Esophagus squamous epithelium (tissue), 5 donors: ENCODE data around the gene KIAA0930. TPM values are rescaled to one million over a fixed set of nuclear protein-coding genes. Genes with fewer than 3 reads are reported as not detected.

Source experiments
- DNase-seq: peaks from one replicate; lab custom pipeline; 2025; lab: John Stamatoyannopoulos, UW
- H3K27ac ChIP-seq, 4 donors: fragments of 200-600 bp; sonication (generic); one replicate each; pipeline ENCODE4 v1.5.1; 2016 to 2019; ENCODE audit warnings: mild to moderate bottlenecking in 1 of 4
- H3K27me3 ChIP-seq, 4 donors: fragments of 200-600 bp; sonication (generic); 1 replicate in 3 of 4; 2 replicates in 1 of 4; pipeline versions ENCODE4 v1.5.1 to v1.6.0; 2017 to 2021; ENCODE audit warnings: antibody characterized with exemption in 1 of 4
- H3K36me3 ChIP-seq, 3 donors: fragments of 200-600 bp; sonication (generic); one replicate each; pipeline ENCODE4 v1.5.1; 2016 to 2019
- H3K4me1 ChIP-seq, 3 donors: fragments of 200-600 bp; sonication (generic); one replicate each; pipeline ENCODE4 v1.5.1; 2017 to 2019
- H3K4me3 ChIP-seq, 4 donors: fragments of 200-600 bp; sonication (generic); 1 replicate in 3 of 4; 2 replicates in 1 of 4; pipeline ENCODE4 v1.5.1; 2016 to 2019; ENCODE audit warnings: mild to moderate bottlenecking in 2 of 4, moderate library complexity in 1 of 4
- H3K9me3 ChIP-seq, 3 donors: fragments of 200-600 bp; sonication (generic); one replicate each; pipeline ENCODE4 v1.5.1; 2016 to 2019
- CTCF ChIP-seq, 6 experiments: fragments of 450-650 bp in 4 of 6; fragments of 200-600 bp in 2 of 6; sonication (generic) in 2 of 6; IDR thresholded peaks; one replicate each; pipeline ENCODE4 v1.5.1; 2016 to 2019; ENCODE audit warnings: antibody characterized with exemption in 6 of 6, mild to moderate bottlenecking in 4 of 6, moderate library complexity in 4 of 6
- POLR2A ChIP-seq, 4 donors: fragments of 450-650 bp; IDR thresholded peaks; one replicate each; pipeline ENCODE4 v1.6.1; 2017; ENCODE audit warnings: antibody characterized with exemption in 4 of 4, mild to moderate bottlenecking in 4 of 4, moderate library complexity in 3 of 4
- WGBS, 2 donors: methylation state at CpG; one replicate each; pipeline ENCODE4 v1.1.5; 2018; 5-methylcytosine and 5-hydroxymethylcytosine counted together
- intact Hi-C: fragments of 100-400 bp; cut with DNase I; formaldehyde crosslinking; loops from one replicate; pipeline ENCODE4 v1.15.0; 2022
- total RNA-seq, 4 donors: library from RNA; depleted of rRNA; stranded (reverse); fragments of >200 nt; gene quantifications; one replicate each; pipeline ENCODE4 v1.1.0, GENCODE V29; 2016
- donor health status: DM: yes; HTN: yes; CAD: no.

Gene KIAA0930
- total RNA-seq, 4 donors from 2014 or later = 33.1 to 40.2 (median 38.1) TPM

- Histone ChIP-seq H3K4me1 (peaks cover 0 to 3% (median 0%) of the 10 kb centered on the region in 3 donors), H3K9me3 (no peaks in the 10 kb centered on the region), H3K27me3 (no peaks in the 10 kb centered on the region), H3K36me3 (peaks cover 13 to 100% (median 38%) of the 10 kb centered on the region in 3 donors), H3K27ac (no peak overlapping the region), H3K4me3 (no peak overlapping the region)
- intact Hi-C loops = no loop called here
- no peak for TF ChIP-seq CTCF (IDR thresholded peaks at IDR 0.05)
- DNase-seq = no peak
- WGBS, 2 donors = 88 to 91% methylated on average over 5 to 9 of the region's 9 CpGs
Observed at GRCh38 chr22:45179276-45180049, 61.2 kb downstream of the KIAA0930 start.

- Histone ChIP-seq H3K27ac (no peak overlapping the region), H3K27me3 (no peaks in the 10 kb centered on the region), H3K4me3 (no peak overlapping the region), H3K9me3 (no peaks in the 10 kb centered on the region), H3K4me1 (peaks cover 0 to 22% (median 0%) of the 10 kb centered on the region in 3 donors), H3K36me3 (peaks cover 8 to 100% (median 45%) of the 10 kb centered on the region in 3 donors)
- WGBS, 2 donors = 72 to 85% methylated on average over 7 of the region's 7 CpGs
- DNase-seq = no peak
- no peak for TF ChIP-seq CTCF (IDR thresholded peaks at IDR 0.05)
- no peak for TF ChIP-seq POLR2A (IDR thresholded peaks at IDR 0.05)
- intact Hi-C loops = no loop called here
Observed at GRCh38 chr22:45172881-45173585, 67.7 kb downstream of the KIAA0930 start.

- H3K4me3 ChIP-seq = no peak overlapping the region
- 87 to 88% methylated on average over 6 of the region's 6 CpGs for WGBS, 2 donors
- intact Hi-C loops = no loop called here
- no peaks in the 10 kb centered on the region for H3K27me3 ChIP-seq
- no peak for DNase-seq
- H3K9me3 ChIP-seq = no peaks in the 10 kb centered on the region
- H3K36me3 ChIP-seq = peaks cover 8 to 90% (median 34%) of the 10 kb centered on the region in 3 donors
- H3K27ac ChIP-seq = no peak overlapping the region
- H3K4me1 ChIP-seq = peaks cover 2 to 30% (median 4%) of the 10 kb centered on the region in 3 donors
- no peak for TF ChIP-seq POLR2A (IDR thresholded peaks at IDR 0.05)
- TF ChIP-seq CTCF (IDR thresholded peaks at IDR 0.05) = no peak
Observed at GRCh38 chr22:45171830-45172229, 68.9 kb downstream of the KIAA0930 start.

GRCh38 chr22:45169591-45170466 lies 70.9 kb downstream of the KIAA0930 start:
- Histone ChIP-seq H3K36me3 (peaks cover 8 to 70% (median 26%) of the 10 kb centered on the region in 3 donors), H3K27me3 (no peaks in the 10 kb centered on the region), H3K9me3 (no peaks in the 10 kb centered on the region), H3K4me1 (peaks cover 8 to 50% (median 22%) of the 10 kb centered on the region in 3 donors), H3K4me3 (no peak overlapping the region), H3K27ac (no peak overlapping the region)
- TF ChIP-seq POLR2A (IDR thresholded peaks at IDR 0.05) (no peak), CTCF (IDR thresholded peaks at IDR 0.05) (no peak)
- intact Hi-C loops = no loop called here
- WGBS, 2 donors = 74% methylated on average over 18 to 19 of the region's 19 CpGs
- DNase-seq = no peak
